Effector memory CD4-positive, alpha-beta T cell (primary cell): ENCODE measurements around the gene COL9A3.

Experiments
- DNase-seq, 3 donors: peaks; one replicate each; pipeline ENCODE4 v3.0.0-alpha.2; 2020
- H3K27ac ChIP-seq: 2 replicates; pipeline ENCODE4 v1.7.0; 2013; ENCODE audit warnings: mild to moderate bottlenecking, low read length, moderate library complexity; ENCODE audit not compliant: insufficient read depth, poor library complexity, severe bottlenecking
- H3K27me3 ChIP-seq: replicated peaks from 2 replicates; pipeline ENCODE4 v1.7.0; 2013; ENCODE audit warnings: mild to moderate bottlenecking, low read length; ENCODE audit not compliant: insufficient read depth, control insufficient read depth, poor library complexity, severe bottlenecking
- H3K36me3 ChIP-seq: 2 replicates; pipeline ENCODE4 v1.7.0; 2013; ENCODE audit warnings: mild to moderate bottlenecking, low read length, moderate library complexity; ENCODE audit not compliant: control insufficient read depth, insufficient read depth
- H3K4me1 ChIP-seq: 2 replicates; pipeline ENCODE4 v1.7.0; 2013; ENCODE audit warnings: low read length, mild to moderate bottlenecking; ENCODE audit not compliant: control insufficient read depth, insufficient read depth, poor library complexity, severe bottlenecking
- H3K4me3 ChIP-seq: 2 replicates; pipeline ENCODE4 v1.7.0; 2013; ENCODE audit warnings: low read length, low read depth, mild to moderate bottlenecking; ENCODE audit not compliant: insufficient read depth, poor library complexity, severe bottlenecking
- H3K9me3 ChIP-seq: 2 replicates; pipeline ENCODE4 v1.7.0; 2013; ENCODE audit warnings: mild to moderate bottlenecking, low read length, moderate library complexity; ENCODE audit not compliant: control insufficient read depth

COL9A3 gene

DNA sequence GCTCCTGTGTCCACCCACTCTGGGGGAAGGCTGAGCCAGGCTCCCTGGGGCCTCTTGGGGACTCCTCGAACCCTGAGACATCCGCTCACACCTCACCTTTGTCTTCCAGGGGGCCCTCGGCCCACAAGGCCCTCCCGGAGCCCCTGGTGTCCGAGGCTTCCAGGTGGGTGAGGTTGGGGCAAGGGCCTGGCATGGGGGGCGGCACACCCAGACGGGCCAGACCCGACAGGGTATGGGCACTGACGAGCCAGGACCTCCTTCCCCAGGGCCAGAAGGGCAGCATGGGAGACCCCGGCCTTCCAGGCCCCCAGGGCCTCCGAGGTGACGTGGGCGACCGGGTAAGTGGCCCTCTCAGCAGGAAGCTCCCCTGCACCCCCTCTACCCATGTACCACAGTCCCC lies 13.4 kb downstream of the COL9A3 start:
- H3K4me3 ChIP-seq: no peak overlapping the region
- H3K27me3 ChIP-seq: no peaks in the 10 kb centered on the region
- H3K4me1 ChIP-seq: peaks cover under 1% of the 10 kb centered on the region
- H3K36me3 ChIP-seq: no peaks in the 10 kb centered on the region
- H3K27ac ChIP-seq: no peak overlapping the region
- H3K9me3 ChIP-seq: no peaks in the 10 kb centered on the region
- no peak for DNase-seq

GRCh38 chr20:62830821-62831220 lies 14.0 kb downstream of the COL9A3 start:
- Histone ChIP-seq H3K36me3 (no peaks in the 10 kb centered on the region), H3K4me3 (no peak overlapping the region), H3K9me3 (no peaks in the 10 kb centered on the region), H3K27me3 (no peaks in the 10 kb centered on the region), H3K4me1 (no peaks in the 10 kb centered on the region), H3K27ac (no peak overlapping the region)
- DNase-seq: no peak

GRCh38 chr20:62831361-62831788 lies 14.5 kb downstream of the COL9A3 start:
- no peak for DNase-seq
- Histone ChIP-seq H3K36me3 (no peaks in the 10 kb centered on the region), H3K9me3 (no peaks in the 10 kb centered on the region), H3K4me3 (no peak overlapping the region), H3K27me3 (no peaks in the 10 kb centered on the region), H3K27ac (no peak overlapping the region), H3K4me1 (no peaks in the 10 kb centered on the region)

GRCh38 chr20:62831854-62832211 lies 15.0 kb downstream of the COL9A3 start:
- Histone ChIP-seq H3K27me3 (no peaks in the 10 kb centered on the region), H3K27ac (no peak overlapping the region), H3K4me1 (no peaks in the 10 kb centered on the region), H3K9me3 (no peaks in the 10 kb centered on the region), H3K36me3 (no peaks in the 10 kb centered on the region), H3K4me3 (no peak overlapping the region)
- DNase-seq: no peak

DNA sequence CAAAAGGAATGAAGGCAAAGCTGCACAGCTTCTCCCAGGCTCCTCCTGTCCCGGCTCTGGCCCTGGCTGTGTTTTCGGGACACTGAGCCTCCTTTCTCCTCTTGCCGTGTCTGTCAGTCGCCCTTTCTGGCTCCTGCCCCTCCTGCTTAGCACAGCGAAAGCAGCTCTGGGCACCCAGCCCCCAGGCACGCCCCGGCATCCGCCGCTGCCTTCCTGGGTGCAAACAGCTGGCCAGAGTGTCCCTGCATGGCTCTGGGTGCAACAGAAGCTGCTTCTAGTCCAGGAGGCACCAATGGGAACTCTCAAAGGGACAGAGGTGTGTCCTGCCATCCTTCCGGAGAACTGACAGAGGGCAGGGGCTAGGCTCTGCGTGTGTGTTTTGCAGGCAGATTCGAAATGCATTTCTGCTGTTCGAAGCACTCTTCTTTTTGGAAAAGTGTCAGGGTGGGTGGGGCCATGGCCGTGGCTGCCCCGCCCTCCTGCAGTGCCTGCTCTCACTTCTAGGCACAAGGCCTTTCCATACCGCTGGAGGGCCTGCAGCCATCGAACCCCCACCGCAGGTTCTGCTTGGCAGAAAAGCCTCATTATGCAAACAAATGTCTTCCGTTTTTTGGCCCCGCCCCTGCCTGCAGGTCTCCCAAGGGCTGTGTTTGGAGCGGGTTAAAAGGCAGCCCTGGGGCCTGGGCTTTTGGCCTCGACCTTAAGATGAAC lies 15.5 kb downstream of the COL9A3 start:
- H3K9me3 ChIP-seq: no peaks in the 10 kb centered on the region
- no peaks in the 10 kb centered on the region for H3K27me3 ChIP-seq
- no peaks in the 10 kb centered on the region for H3K4me1 ChIP-seq
- no peak overlapping the region for H3K27ac ChIP-seq
- DNase-seq: no peak
- H3K36me3 ChIP-seq: no peaks in the 10 kb centered on the region
- H3K4me3 ChIP-seq: no peak overlapping the region

GRCh38 chr20:62832951-62833391 lies 16.1 kb downstream of the COL9A3 start:
- no peaks in the 10 kb centered on the region for H3K27me3 ChIP-seq
- no peak for DNase-seq
- H3K9me3 ChIP-seq: no peaks in the 10 kb centered on the region
- H3K36me3 ChIP-seq: no peaks in the 10 kb centered on the region
- H3K27ac ChIP-seq: no peak overlapping the region
- H3K4me1 ChIP-seq: no peaks in the 10 kb centered on the region
- H3K4me3 ChIP-seq: no peak overlapping the region

GRCh38 chr20:62834967-62835730 lies 18.3 kb downstream of the COL9A3 start:
- no peaks in the 10 kb centered on the region for H3K27me3 ChIP-seq
- no peak for DNase-seq
- no peak overlapping the region for H3K27ac ChIP-seq
- no peaks in the 10 kb centered on the region for H3K36me3 ChIP-seq
- H3K4me1 ChIP-seq: no peaks in the 10 kb centered on the region
- no peaks in the 10 kb centered on the region for H3K9me3 ChIP-seq
- H3K4me3 ChIP-seq: no peak overlapping the region

GRCh38 chr20:62835931-62836861 lies 19.3 kb downstream of the COL9A3 start:
- no peak for DNase-seq
- no peaks in the 10 kb centered on the region for H3K27me3 ChIP-seq

DNA sequence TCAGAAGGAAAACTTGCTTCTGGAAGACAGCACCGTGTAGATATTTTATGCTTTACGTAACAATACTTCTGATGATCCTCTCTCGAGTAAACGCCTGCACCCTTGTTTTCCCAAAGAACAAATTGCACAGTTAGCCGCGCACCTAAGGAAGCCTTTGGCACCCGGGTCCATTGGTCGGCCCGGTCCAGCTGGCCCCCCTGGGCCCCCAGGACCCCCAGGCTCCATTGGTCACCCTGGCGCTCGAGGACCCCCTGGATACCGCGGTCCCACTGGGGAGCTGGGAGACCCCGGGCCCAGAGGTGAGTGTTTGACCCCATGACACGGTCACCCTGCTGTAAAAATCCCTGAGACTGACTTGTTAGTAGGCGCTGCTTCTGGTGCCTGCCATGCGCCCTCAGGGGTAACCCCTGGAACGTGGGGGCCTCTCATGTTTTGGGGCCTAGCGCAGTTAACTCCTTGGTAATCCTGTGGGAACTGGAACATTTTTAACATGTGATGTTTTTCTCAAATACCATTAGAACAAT lies 20.2 kb downstream of the COL9A3 start:
- DNase-seq: no peak
- H3K27ac ChIP-seq: no peak overlapping the region
- no peaks in the 10 kb centered on the region for H3K27me3 ChIP-seq
- no peak overlapping the region for H3K4me3 ChIP-seq
- H3K4me1 ChIP-seq: no peaks in the 10 kb centered on the region
- no peaks in the 10 kb centered on the region for H3K9me3 ChIP-seq
- no peaks in the 10 kb centered on the region for H3K36me3 ChIP-seq

More at GRCh38 chr20:62835931-62836861, 19.3 kb downstream of the COL9A3 start:
- H3K4me3 ChIP-seq: no peak overlapping the region
- no peak overlapping the region for H3K27ac ChIP-seq
- H3K36me3 ChIP-seq: no peaks in the 10 kb centered on the region
- H3K4me1 ChIP-seq: no peaks in the 10 kb centered on the region
- H3K9me3 ChIP-seq: no peaks in the 10 kb centered on the region
